Upper lobe of right lung (tissue), 1 donor: ENCODE measurements around the gene QRICH1. TPM values are rescaled to one million over a fixed set of nuclear protein-coding genes. Genes with fewer than 3 reads are reported as not detected.
A peak's percentile ranks its signal among the peaks of the same experiment; 100 is the strongest.

Experiments used
- ATAC-seq: fragments of 200-7000 bp; cut with Tn5 transposase; one replicate; pipeline ENCODE4 v1.9.1; 2020; ENCODE audit warnings: mild to moderate bottlenecking, moderate library complexity
- DNase-seq: peaks from one replicate; pipeline ENCODE4 v3.0.0-alpha.2; 2020
- H3K27ac ChIP-seq: fragments of 200-600 bp; one replicate; pipeline ENCODE4 v1.8.0; 2022
- H3K27me3 ChIP-seq: fragments of 200-600 bp; one replicate; pipeline ENCODE4 v1.8.0; 2022; ENCODE audit warnings: mild to moderate bottlenecking
- H3K36me3 ChIP-seq: fragments of 200-600 bp; one replicate; pipeline ENCODE4 v1.8.0; 2022
- H3K4me1 ChIP-seq: fragments of 200-600 bp; one replicate; pipeline ENCODE4 v1.8.0; 2022
- H3K4me3 ChIP-seq: fragments of 200-600 bp; one replicate; pipeline ENCODE4 v1.8.0; 2022; ENCODE audit warnings: mild to moderate bottlenecking
- H3K9me3 ChIP-seq: fragments of 200-600 bp; one replicate; pipeline ENCODE4 v1.8.0; 2022
- CTCF ChIP-seq: fragments of 200-600 bp; IDR thresholded peaks from one replicate; pipeline ENCODE4 v1.8.0; 2022; ENCODE audit warnings: antibody characterized with exemption
- intact Hi-C: fragments of 100-400 bp; cut with DNase I; formaldehyde crosslinking; loops from one replicate; pipeline ENCODE4 v1.11.0; 2022
- total RNA-seq: library from RNA; stranded (reverse); fragmentation: NEBNext Ultra II Directional; extraction: Animal tissue kit (Norgen Biotek cat#: 25700); gene quantifications from one replicate; pipeline ENCODE4 v1.2.1, GENCODE V29; 2021
- donor health status: DM: no; HTN: yes; CAD: no; lungs with severe emphysema.

The QRICH1 gene
- total RNA-seq, 1 donor from 2014 or later = 83.9 TPM

- Histone ChIP-seq H3K9me3 (no peaks in the 10 kb centered on the region), H3K4me1 (no peaks in the 10 kb centered on the region), H3K36me3 (peaks cover 69% of the 10 kb centered on the region), H3K27ac (no peak overlapping the region), H3K4me3 (no peak overlapping the region), H3K27me3 (no peaks in the 10 kb centered on the region)
- DNase-seq (no peak), ATAC-seq (no peak)
- intact Hi-C loops = no loop called here
- no peak for TF ChIP-seq CTCF
Observed at GRCh38 chr3:49054344-49054862, 39.5 kb downstream of the QRICH1 start.

GRCh38 chr3:49053543-49053942 is 40.3 kb downstream of the QRICH1 start:
- no peak for TF ChIP-seq CTCF
- Histone ChIP-seq H3K27me3 (no peaks in the 10 kb centered on the region), H3K27ac (no peak overlapping the region), H3K4me1 (no peaks in the 10 kb centered on the region), H3K36me3 (peaks cover 69% of the 10 kb centered on the region), H3K9me3 (no peaks in the 10 kb centered on the region), H3K4me3 (no peak overlapping the region)
- no peak for ATAC-seq
- intact Hi-C loops = no loop called here
- no peak for DNase-seq

- no peak for TF ChIP-seq CTCF
- H3K9me3 ChIP-seq = no peaks in the 10 kb centered on the region
- intact Hi-C loops = no loop called here
- H3K27me3 ChIP-seq = no peaks in the 10 kb centered on the region
- H3K36me3 ChIP-seq = peaks cover 87% of the 10 kb centered on the region
- DNase-seq (no peak), ATAC-seq (peak; percentile 65)
- H3K27ac ChIP-seq = no peak overlapping the region
- no peaks in the 10 kb centered on the region for H3K4me1 ChIP-seq
- H3K4me3 ChIP-seq = no peak overlapping the region
Observed at GRCh38 chr3:49035281-49035680, 58.6 kb downstream of the QRICH1 start.

GRCh38 chr3:49034650-49035049 is 59.2 kb downstream of the QRICH1 start:
- no peak for ATAC-seq
- TF ChIP-seq CTCF = no peak
- Histone ChIP-seq H3K27me3 (no peaks in the 10 kb centered on the region), H3K27ac (no peak overlapping the region), H3K4me3 (no peak overlapping the region), H3K4me1 (no peaks in the 10 kb centered on the region), H3K9me3 (no peaks in the 10 kb centered on the region), H3K36me3 (peaks cover 89% of the 10 kb centered on the region)
- intact Hi-C loops = no loop called here
- DNase-seq = no peak

- ATAC-seq = no peak
- Histone ChIP-seq H3K36me3 (peaks cover 71% of the 10 kb centered on the region), H3K4me3 (no peak overlapping the region), H3K9me3 (no peaks in the 10 kb centered on the region), H3K27me3 (no peaks in the 10 kb centered on the region), H3K4me1 (peaks cover 11% of the 10 kb centered on the region), H3K27ac (no peak overlapping the region)
- intact Hi-C loops = no loop called here
- DNase-seq = no peak
- TF ChIP-seq CTCF = no peak
Observed at GRCh38 chr3:49032646-49033304, 61.1 kb downstream of the QRICH1 start.
